Brain microvascular endothelial cell (primary cell): ENCODE results near the gene TOP2B.

Experiments
- DNase-seq: peaks from one replicate; pipeline ENCODE4 v3.0.0-alpha.2; 2020
- H3K27ac ChIP-seq: fragments of 250-450 bp; sonication (Bioruptor Pico); 2 replicates; pipeline ENCODE4 v1.5.1; 2020; ENCODE audit warnings: mild to moderate bottlenecking, moderate library complexity
- H3K27me3 ChIP-seq: fragments of 250-450 bp; sonication (Bioruptor Pico); replicated peaks from 2 replicates; pipeline ENCODE4 v1.5.1; 2020; ENCODE audit warnings: mild to moderate bottlenecking
- H3K36me3 ChIP-seq: fragments of 250-450 bp; sonication (Bioruptor Pico); replicated peaks from 2 replicates; pipeline ENCODE4 v1.5.1; 2020; ENCODE audit warnings: mild to moderate bottlenecking
- H3K4me3 ChIP-seq: 2 replicates; pipeline ENCODE4 v1.5.1; 2011; ENCODE audit warnings: low read depth, mild to moderate bottlenecking, control low read depth, low read length, moderate library complexity
- in situ Hi-C: cut with HindIII; loops from 2 replicates; pipeline ENCODE4 v1.10.0; 2017; ENCODE audit warnings: low sequenced_read_pairs, low pct_ligation_motif_present
- TF ChIP-seq, protein P1 (sequence below): IDR thresholded peaks from 2 replicates; pipeline ENCODE4 v1.5.1; 2011; ENCODE audit warnings: low read depth, mild to moderate bottlenecking, moderate library complexity, low read length, control low read depth, inconsistent platforms; ENCODE audit errors: missing control alignments

TOP2B gene

DNA sequence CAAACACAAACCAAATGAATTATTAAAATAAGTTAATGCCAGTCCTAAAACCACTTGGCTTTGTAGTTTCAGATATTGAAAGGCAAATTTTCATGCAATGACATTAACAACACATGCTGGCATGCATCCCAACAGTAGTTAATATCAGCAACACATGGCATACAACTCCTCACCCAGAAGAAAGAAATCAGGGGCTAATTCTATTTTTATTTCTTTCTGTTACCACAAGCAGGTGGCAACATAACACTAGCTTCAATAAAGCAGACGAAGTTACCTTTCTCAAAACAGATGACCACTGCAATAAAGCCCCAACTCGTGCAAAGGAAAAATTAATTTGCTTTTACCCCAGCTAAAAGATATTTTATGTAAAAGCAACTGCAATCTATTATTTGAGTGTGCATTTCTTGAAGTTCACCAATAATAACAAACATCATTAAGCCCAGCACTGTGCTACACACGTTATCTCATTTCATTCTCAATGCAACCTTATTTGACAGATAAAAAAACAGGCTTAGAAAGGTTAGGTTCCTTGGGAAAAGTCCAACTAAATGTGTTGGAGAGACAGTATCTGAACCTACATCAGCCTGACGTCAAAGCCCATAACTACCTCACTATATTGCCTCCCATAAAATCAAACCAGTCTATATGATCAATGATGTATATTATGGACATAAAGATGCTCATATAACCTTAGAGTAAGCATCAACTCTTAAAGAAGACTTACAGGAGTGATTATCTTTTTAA lies 2.8 kb downstream of the TOP2B start:
- TF ChIP-seq, protein P1, sequence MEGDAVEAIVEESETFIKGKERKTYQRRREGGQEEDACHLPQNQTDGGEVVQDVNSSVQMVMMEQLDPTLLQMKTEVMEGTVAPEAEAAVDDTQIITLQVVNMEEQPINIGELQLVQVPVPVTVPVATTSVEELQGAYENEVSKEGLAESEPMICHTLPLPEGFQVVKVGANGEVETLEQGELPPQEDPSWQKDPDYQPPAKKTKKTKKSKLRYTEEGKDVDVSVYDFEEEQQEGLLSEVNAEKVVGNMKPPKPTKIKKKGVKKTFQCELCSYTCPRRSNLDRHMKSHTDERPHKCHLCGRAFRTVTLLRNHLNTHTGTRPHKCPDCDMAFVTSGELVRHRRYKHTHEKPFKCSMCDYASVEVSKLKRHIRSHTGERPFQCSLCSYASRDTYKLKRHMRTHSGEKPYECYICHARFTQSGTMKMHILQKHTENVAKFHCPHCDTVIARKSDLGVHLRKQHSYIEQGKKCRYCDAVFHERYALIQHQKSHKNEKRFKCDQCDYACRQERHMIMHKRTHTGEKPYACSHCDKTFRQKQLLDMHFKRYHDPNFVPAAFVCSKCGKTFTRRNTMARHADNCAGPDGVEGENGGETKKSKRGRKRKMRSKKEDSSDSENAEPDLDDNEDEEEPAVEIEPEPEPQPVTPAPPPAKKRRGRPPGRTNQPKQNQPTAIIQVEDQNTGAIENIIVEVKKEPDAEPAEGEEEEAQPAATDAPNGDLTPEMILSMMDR, result no peak
- in situ Hi-C loops, result no loop called here
- H3K36me3 ChIP-seq, result no peaks in the 10 kb centered on the region
- H3K4me3 ChIP-seq, result no peak overlapping the region
- no peaks in the 10 kb centered on the region for H3K27me3 ChIP-seq
- no peak for DNase-seq
- no peak overlapping the region for H3K27ac ChIP-seq

DNA sequence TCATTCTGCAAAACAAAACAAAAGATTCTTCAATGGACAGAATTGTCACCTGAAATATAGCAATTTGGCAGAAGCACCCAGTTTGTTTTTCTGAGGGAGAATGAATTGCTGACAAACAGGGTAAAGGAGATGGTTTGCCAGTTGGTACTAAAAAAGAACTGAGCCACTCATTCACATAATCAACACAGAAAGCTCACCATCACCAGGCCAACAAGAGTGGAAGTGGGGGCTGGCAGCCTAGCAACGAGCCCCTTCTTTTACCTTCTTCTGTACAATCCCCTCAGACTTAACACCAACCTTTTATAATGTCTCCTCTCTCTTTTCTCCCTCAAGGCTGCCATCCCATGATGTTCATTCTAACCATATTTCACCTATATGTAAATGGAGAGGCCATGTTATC lies 5.9 kb downstream of the TOP2B start:
- H3K36me3 ChIP-seq, result no peaks in the 10 kb centered on the region
- H3K27ac ChIP-seq, result no peak overlapping the region
- no peaks in the 10 kb centered on the region for H3K27me3 ChIP-seq
- H3K4me3 ChIP-seq, result no peak overlapping the region
- no peak for DNase-seq
- TF ChIP-seq, protein P1, result no peak
- in situ Hi-C loops, result no loop called here

DNA sequence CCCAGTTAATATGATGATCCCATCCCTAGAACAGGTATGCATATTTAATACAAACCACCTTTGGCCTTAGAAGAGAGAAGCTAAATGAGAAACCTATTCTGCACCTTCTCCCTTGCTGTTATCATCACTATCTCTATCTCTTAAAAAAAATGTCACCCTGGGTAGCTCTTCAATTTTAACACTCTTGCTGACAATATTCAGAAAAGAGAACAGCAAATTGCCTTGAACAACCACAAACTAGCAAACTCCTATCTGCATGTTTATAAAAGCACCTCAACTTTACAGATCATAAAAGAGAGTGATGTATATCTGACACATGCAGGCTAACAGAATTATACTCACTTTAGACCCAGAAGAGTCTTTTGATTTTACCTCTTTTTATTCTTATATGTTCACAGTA lies 7.4 kb downstream of the TOP2B start:
- Histone ChIP-seq H3K27me3 (no peaks in the 10 kb centered on the region), H3K4me3 (no peak overlapping the region), H3K36me3 (no peaks in the 10 kb centered on the region), H3K27ac (no peak overlapping the region)
- TF ChIP-seq, protein P1, result no peak
- DNase-seq, result no peak
- in situ Hi-C loops, result no loop called here

DNA sequence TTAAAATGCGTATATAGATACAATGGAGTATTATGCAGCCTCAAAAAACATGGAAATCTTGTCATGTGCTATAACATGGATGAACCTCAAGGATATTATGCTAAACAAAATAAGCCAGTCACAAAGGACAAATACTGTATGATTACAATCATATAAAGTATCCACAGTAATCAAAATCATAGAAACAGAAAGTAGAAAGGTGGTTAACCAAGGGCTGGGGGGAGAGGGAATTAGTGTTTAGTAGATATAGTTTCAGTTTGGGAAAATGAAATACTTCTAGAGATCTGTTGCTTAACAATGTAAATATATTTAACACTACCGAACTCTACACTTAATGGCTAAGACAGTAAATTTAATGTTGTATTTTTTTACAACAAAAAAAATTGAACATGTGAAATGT lies 9.0 kb downstream of the TOP2B start:
- no peaks in the 10 kb centered on the region for H3K36me3 ChIP-seq
- H3K27ac ChIP-seq, result no peak overlapping the region
- TF ChIP-seq, protein P1, result no peak
- H3K27me3 ChIP-seq, result no peaks in the 10 kb centered on the region
- no peak overlapping the region for H3K4me3 ChIP-seq
- in situ Hi-C loops, result no loop called here
- no peak for DNase-seq

DNA sequence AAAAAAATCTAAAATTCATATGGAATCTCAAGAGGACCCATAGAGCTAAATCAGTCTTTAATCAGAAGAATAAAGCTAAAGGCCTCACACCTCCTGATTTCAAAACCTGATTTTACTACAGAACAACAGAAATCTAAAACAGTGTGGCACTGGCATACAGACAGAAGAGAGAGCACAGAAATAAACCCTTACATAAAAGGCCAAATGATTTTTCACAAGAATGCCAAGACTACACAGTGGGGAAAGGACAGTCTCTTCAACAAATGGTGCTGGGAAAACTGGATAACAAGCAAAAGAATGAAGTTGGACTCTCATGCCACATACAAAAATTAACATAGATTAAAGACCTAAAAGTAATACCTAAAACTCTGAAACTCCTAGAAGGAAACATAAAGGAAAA lies 10.1 kb downstream of the TOP2B start:
- DNase-seq, result no peak
- H3K27me3 ChIP-seq, result no peaks in the 10 kb centered on the region
- in situ Hi-C loops, result no loop called here
- H3K36me3 ChIP-seq, result no peaks in the 10 kb centered on the region
- TF ChIP-seq, protein P1, result no peak
- no peak overlapping the region for H3K27ac ChIP-seq
- H3K4me3 ChIP-seq, result no peak overlapping the region

DNA sequence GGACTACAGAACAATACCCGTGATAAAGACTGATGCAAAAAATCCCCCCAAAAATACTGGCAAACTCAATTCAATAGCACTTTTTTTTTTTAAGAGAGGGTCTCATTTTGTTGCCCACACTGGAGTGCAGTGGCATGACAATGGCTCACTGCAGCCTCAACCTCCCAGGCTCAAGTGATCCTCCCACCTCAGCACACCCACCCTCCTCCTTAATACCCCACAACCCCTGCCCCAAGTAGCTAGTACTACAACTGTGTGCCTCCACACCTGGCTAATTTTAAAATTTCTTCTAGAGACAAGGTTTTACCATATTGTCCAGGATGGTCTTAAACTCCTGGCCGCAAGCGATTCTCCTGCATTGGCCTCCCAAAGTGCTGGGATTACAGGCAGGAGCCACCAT lies 11.4 kb downstream of the TOP2B start:
- no peak overlapping the region for H3K4me3 ChIP-seq
- no peak for DNase-seq
- no peaks in the 10 kb centered on the region for H3K36me3 ChIP-seq
- no peak overlapping the region for H3K27ac ChIP-seq
- in situ Hi-C loops, result no loop called here
- H3K27me3 ChIP-seq, result no peaks in the 10 kb centered on the region
- TF ChIP-seq, protein P1, result no peak
